Stomach (tissue), 9 donors: Measurements from ENCODE around the gene ANKRD55. TPM values are rescaled to one million over a fixed set of nuclear protein-coding genes. Genes with fewer than 3 reads are reported as not detected.
A peak's percentile ranks its signal among the peaks of the same experiment; 100 is the strongest.

Experiments used
- DNase-seq, 2 donors: peaks; one replicate each; pipeline versions ENCODE4 v3.0.0 to v3.0.0-alpha.2; 2013 to 2019
- H3K27ac ChIP-seq, 5 donors: fragments of 200-600 bp in 4 of 5; sonication (generic) in 4 of 5; one replicate each; pipeline ENCODE4 v1.5.1; 2013 to 2019; ENCODE audit warnings: mild to moderate bottlenecking in 1 of 5, moderate library complexity in 1 of 5
- H3K27me3 ChIP-seq, 3 donors: fragments of 200-600 bp; sonication (generic); one replicate each; pipeline ENCODE4 v1.5.1; 2017 to 2019; ENCODE audit warnings: mixed run types in 1 of 3
- H3K36me3 ChIP-seq, 4 donors: fragments of 200-600 bp; sonication (generic); 1 replicate in 3 of 4; 2 replicates in 1 of 4; pipeline ENCODE4 v1.5.1; 2016 to 2019
- H3K4me1 ChIP-seq, 4 donors: fragments of 200-600 bp; sonication (generic); one replicate each; pipeline ENCODE4 v1.5.1; 2016 to 2019
- H3K4me3 ChIP-seq, 4 donors: fragments of 200-600 bp; sonication (generic) in 3 of 4; one replicate each; pipeline ENCODE4 v1.5.1; 2016 to 2019; ENCODE audit warnings: mild to moderate bottlenecking in 1 of 4
- H3K9me3 ChIP-seq, 4 donors: fragments of 200-600 bp; sonication (generic); one replicate each; pipeline ENCODE4 v1.5.1; 2016 to 2019
- CTCF ChIP-seq, 7 experiments: fragments of 450-650 bp in 4 of 7; fragments of 200-600 bp in 3 of 7; sonication (generic) in 3 of 7; IDR thresholded peaks; one replicate each; pipeline ENCODE4 v1.5.1; 2016 to 2019; ENCODE audit warnings: antibody characterized with exemption in 7 of 7, control low read depth in 2 of 7, mild to moderate bottlenecking in 1 of 7
- EP300 ChIP-seq: sonication (generic); formaldehyde crosslinking; IDR thresholded peaks from one replicate; pipeline ENCODE4 v1.6.1; 2017; ENCODE audit warnings: antibody characterized with exemption
- POLR2A ChIP-seq, 4 donors: fragments of 450-650 bp; IDR thresholded peaks; one replicate each; pipeline ENCODE4 v1.6.1; 2016; ENCODE audit warnings: antibody characterized with exemption in 4 of 4, control low read depth in 2 of 4, mild to moderate bottlenecking in 1 of 4, moderate library complexity in 1 of 4
- POLR2AphosphoS5 ChIP-seq, 3 donors: sonication (generic); formaldehyde crosslinking; IDR thresholded peaks; one replicate each; pipeline ENCODE4 v1.6.1; 2016; ENCODE audit warnings: antibody characterized with exemption in 3 of 3
- WGBS, 5 donors: extraction: QIAGEN DNeasy Blood & Tissue Kit in 3 of 5; methylation state at CpG; one replicate each; pipeline versions ENCODE4 v1.1.5 to v1.1.7; 2013 to 2018; 5-methylcytosine and 5-hydroxymethylcytosine counted together
- intact Hi-C: fragments of 100-400 bp; cut with DNase I; formaldehyde crosslinking; loops from one replicate; pipeline ENCODE4 v1.15.1; 2023; ENCODE audit warnings: low total_unique reads
- polyA plus RNA-seq, 3 donors: library from polyadenylated mRNA; stranded (reverse); fragments of 200-250 nt; gene quantifications; one replicate each; pipeline ENCODE4 v1.2.3, GENCODE V29; 2013
- total RNA-seq, 5 donors: library from RNA; depleted of rRNA; stranded (reverse); fragments of >200 nt; gene quantifications; one replicate each; pipeline versions ENCODE4 v1.1.0 to v1.2.3, GENCODE V29; 2014 to 2016
- donor health status: healthy with polysubstance abuse.
- donor health status: Bipolar disorder and iron deficiency.
- donor health status: healthy.

ANKRD55 gene
- total and polyA plus RNA-seq, 8 donors = 0.08 to 0.18 TPM; not detected in 6

GRCh38 chr5:56172241-56172640 lies 60.9 kb downstream of the ANKRD55 start:
- Histone ChIP-seq H3K27me3 (no peaks in the 10 kb centered on the region), H3K4me3 (no peak overlapping the region), H3K36me3 (no peaks in the 10 kb centered on the region), H3K4me1 (peaks cover 0 to 38% (median 5%) of the 10 kb centered on the region in 4 donors), H3K27ac (peak overlapping the region in 2 of 5 donors; percentile 29 to 40), H3K9me3 (no peaks in the 10 kb centered on the region)
- intact Hi-C loops = no loop called here
- TF ChIP-seq POLR2AphosphoS5 (IDR thresholded peaks at IDR 0.05) (no peak), EP300 (no peak), CTCF (IDR thresholded peaks at IDR 0.05) (no peak), POLR2A (IDR thresholded peaks at IDR 0.05) (no peak)
- DNase-seq = peak in 1 of 2 donors; percentile 32
- 32 to 64% (median 52%) methylated on average over 1 of the region's 1 CpG for WGBS, 5 donors

- Histone ChIP-seq H3K27me3 (no peaks in the 10 kb centered on the region), H3K9me3 (no peaks in the 10 kb centered on the region), H3K4me3 (no peak overlapping the region), H3K4me1 (peaks cover 0 to 24% (median 3%) of the 10 kb centered on the region in 4 donors), H3K27ac (no peak overlapping the region), H3K36me3 (no peaks in the 10 kb centered on the region)
- no peak for TF ChIP-seq CTCF (IDR thresholded peaks at IDR 0.05)
- TF ChIP-seq POLR2AphosphoS5 (IDR thresholded peaks at IDR 0.05) = no peak
- no peak for TF ChIP-seq POLR2A (IDR thresholded peaks at IDR 0.05)
- no peak for TF ChIP-seq EP300
- no peak for DNase-seq
- 68 to 85% (median 77%) methylated on average over 4 of the region's 4 CpGs for WGBS, 5 donors
- intact Hi-C loops = no loop called here
Observed at GRCh38 chr5:56170557-56170956, 62.6 kb downstream of the ANKRD55 start.

GRCh38 chr5:56169949-56170348 lies 63.2 kb downstream of the ANKRD55 start:
- DNase-seq = no peak
- H3K27ac ChIP-seq = peak overlapping the region in 1 of 5 donors; percentile 41
- peaks cover 0 to 19% (median under 1%) of the 10 kb centered on the region in 4 donors for H3K4me1 ChIP-seq
- intact Hi-C loops = no loop called here
- H3K36me3 ChIP-seq = no peaks in the 10 kb centered on the region
- no peaks in the 10 kb centered on the region for H3K27me3 ChIP-seq
- no peak overlapping the region for H3K4me3 ChIP-seq
- no peak for TF ChIP-seq EP300
- TF ChIP-seq POLR2A (IDR thresholded peaks at IDR 0.05) = no peak
- TF ChIP-seq POLR2AphosphoS5 (IDR thresholded peaks at IDR 0.05) = no peak
- no peak for TF ChIP-seq CTCF (IDR thresholded peaks at IDR 0.05)
- H3K9me3 ChIP-seq = no peaks in the 10 kb centered on the region

- 68 to 80% (median 73%) methylated on average over 2 of the region's 2 CpGs for WGBS, 5 donors
- no peak for TF ChIP-seq POLR2AphosphoS5 (IDR thresholded peaks at IDR 0.05)
- TF ChIP-seq POLR2A (IDR thresholded peaks at IDR 0.05) = no peak
- no peak for TF ChIP-seq EP300
- no peak for TF ChIP-seq CTCF (IDR thresholded peaks at IDR 0.05)
- H3K27me3 ChIP-seq = no peaks in the 10 kb centered on the region
Observed at GRCh38 chr5:56169281-56169680, 63.8 kb downstream of the ANKRD55 start.

More at GRCh38 chr5:56169281-56169680, 63.8 kb downstream of the ANKRD55 start:
- DNase-seq = no peak
- intact Hi-C loops = no loop called here
- Histone ChIP-seq H3K4me3 (no peak overlapping the region), H3K4me1 (peaks cover 0 to 25% (median 0%) of the 10 kb centered on the region in 4 donors), H3K27ac (peak overlapping the region in 1 of 5 donors; percentile 41), H3K36me3 (no peaks in the 10 kb centered on the region), H3K9me3 (no peaks in the 10 kb centered on the region)
